GM12892 (cell line): Measurements from ENCODE around the gene DPP4. TPM values are rescaled to one million over a fixed set of nuclear protein-coding genes. Genes with fewer than 3 reads are reported as not detected.
A peak's percentile ranks its signal among the peaks of the same experiment; 100 is the strongest.

ENCODE experiments used
- DNase-seq: peaks from one replicate; pipeline ENCODE4 v3.0.0; 2011; ENCODE audit not compliant: insufficient read length
- FAIRE-seq: peaks from 2 replicates; lab custom pipeline; 2011; peaks lifted over from hg19 to GRCh38; lab: Jason Lieb, UNC
- POLR2A ChIP-seq: IDR thresholded peaks from 2 replicates; pipeline ENCODE4 v1.6.1; 2011; ENCODE audit warnings: low read depth, low read length, control low read depth
- POLR2AphosphoS5 ChIP-seq: IDR thresholded peaks from 2 replicates; pipeline ENCODE4 v1.6.1; 2011; ENCODE audit warnings: low read depth, low read length, control low read depth
- TAF1 ChIP-seq: IDR thresholded peaks from 2 replicates; pipeline ENCODE4 v1.6.1; 2011; ENCODE audit warnings: low read depth, mild to moderate bottlenecking, control low read depth, low read length, borderline replicate concordance
- polyA plus RNA-seq: library from polyadenylated mRNA; unstranded; fragments of >200 nt; gene quantifications from one replicate; pipeline ENCODE4 v1.2.1, GENCODE V29; 2012; ENCODE audit warnings: missing spikeins, inconsistent platforms; ENCODE audit not compliant: missing spikeins

DPP4 gene
- 0.19 TPM for polyA plus RNA-seq

DNA sequence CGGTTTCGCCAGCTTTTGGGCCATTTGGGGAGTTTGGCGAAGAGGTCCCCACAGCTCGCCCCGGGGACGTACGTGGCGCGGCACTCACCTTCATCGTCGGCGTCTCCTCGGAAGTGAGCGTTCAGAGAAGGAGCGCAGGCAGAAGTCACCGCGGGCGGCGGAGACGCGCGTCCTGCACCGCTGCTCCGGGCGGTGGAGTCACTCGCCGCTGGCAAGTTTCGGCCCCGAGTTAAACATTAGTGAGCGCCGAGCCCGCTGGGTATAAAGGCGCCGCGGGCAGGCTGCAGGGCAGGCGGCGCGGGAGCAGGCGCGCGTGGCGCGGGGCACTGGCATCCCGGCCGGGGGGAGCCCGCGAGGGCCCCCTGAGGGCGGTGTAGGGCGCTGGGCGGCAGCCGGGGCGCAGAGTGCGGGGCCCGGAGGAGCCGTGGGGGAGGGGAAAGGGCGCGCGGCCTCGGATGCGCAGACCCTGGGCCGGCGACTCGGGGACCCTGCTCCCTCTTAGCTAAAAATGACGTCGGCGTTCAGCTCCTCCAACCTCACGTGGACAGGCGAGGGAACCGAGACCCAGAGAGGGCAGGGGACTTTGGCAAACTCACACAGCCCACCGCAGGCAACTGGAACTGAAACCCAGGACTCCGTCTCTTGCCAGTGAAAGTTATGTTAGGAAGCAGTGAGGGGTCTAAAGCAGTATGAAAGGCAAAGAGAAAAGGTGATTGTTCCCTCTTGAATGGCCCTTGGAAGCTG lies at the start of gene DPP4:
DPP4 (minus strand) TSS at position 328 of the 744 bp plus-strand sequence; CDS start at position 94, 234 bp downstream.
- FAIRE-seq (no peak), DNase-seq (peak; percentile 60)
- TF ChIP-seq TAF1 (no peak), POLR2A (no peak), POLR2AphosphoS5 (no peak)

DNA sequence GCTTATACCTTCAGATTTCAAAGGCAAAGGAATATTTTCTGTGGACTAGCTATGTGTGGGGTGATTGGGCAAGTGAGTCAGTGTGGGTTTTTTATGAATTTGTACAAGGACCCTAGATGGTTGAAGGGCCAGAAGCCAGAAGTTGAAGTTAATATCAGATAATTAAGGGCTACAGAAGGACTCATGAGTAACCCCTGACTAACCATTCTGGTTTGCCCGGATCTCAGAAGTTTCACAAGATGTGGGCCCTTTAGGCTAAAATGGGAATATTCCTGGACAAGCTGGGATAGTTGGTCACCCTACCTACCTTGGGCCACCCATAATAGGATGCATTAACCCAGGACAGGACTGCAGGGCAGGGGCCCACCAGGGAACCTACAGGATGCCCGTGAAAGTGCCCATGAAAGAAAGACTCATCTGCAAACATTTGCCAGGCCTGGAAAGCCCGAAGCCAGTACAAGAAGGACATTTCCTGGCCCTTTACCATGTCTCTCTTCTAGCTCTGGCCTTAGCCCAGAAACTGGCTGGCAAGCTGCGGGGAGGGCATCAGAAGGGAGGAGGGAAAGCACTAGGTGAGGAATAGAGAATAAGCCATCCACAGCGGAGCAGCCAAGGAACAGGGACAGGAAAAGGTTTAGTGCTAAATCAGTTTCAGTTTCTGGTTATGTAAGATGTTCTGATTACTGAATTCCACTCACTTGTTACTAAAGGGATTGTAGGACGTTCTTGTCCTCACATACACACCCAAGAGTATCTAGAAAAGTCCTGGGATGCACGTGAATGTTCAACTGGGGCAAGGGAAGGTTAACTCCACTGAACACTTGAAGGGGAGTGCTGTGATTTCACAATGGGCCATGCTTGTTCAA lies 44.4 kb upstream of the DPP4 start:
- DNase-seq = no peak
- TF ChIP-seq POLR2A (no peak), TAF1 (no peak), POLR2AphosphoS5 (no peak)
- no peak for FAIRE-seq

DNA sequence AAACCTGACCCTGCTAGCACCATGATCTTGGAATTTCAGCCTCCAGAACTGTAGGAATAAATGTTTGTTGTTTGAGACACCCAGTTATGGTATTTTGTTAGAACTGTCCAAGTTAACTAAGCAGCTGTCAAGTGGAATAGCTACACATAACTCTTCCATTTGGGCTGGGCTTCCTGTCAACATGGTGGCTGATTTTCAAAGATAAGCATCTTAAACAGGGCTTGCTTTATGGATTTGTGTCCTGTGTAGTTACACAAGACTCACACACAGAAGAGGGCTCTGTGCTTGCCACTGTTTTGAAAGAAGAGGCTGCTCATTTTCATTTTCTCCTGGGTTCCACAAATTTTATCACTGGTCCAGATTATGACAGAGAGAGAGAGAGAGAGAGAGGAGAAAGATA lies 42.3 kb upstream of the DPP4 start:
- no peak for TF ChIP-seq POLR2AphosphoS5
- TF ChIP-seq POLR2A = no peak
- TF ChIP-seq TAF1 = no peak
- DNase-seq (no peak), FAIRE-seq (no peak)

DNA sequence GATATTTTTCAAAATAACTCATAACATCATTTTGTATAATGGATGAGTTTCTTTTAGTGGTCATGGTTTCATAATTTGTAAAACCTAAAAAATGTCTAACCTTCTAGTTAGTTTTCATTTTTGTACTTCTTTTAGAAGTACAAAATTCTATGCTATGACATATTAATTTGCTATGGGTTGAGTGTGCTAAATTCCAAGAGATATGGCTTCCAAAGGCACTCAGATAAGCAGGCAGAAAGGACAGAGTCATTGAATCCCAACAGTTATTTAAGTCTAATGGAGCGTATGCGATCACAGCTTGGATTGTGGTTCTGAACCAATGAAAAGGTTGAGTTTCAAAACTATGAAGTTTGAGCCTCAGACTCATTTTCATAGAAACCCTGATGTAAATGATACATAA lies 41.1 kb upstream of the DPP4 start:
- TF ChIP-seq TAF1 (no peak), POLR2AphosphoS5 (no peak), POLR2A (no peak)
- no peak for DNase-seq
- FAIRE-seq = no peak

DNA sequence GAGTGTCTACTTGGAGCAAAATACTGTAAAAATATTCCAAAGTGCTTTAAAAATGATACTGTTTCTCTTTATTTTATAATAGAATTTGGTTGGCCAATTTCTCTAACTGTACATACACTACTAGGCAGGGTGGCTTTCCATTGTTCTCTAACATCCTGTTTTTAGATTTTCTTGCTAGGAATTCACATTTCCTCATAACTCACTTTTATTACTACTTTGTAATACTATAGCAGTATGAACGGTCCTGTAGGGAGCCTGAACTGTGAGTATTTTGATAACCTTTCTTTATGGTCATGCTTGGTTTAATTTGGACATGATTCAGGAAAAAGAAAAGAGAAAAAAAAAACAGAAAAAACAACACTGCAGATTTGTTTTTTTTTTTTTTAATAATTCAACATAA lies 40.3 kb upstream of the DPP4 start:
- no peak for DNase-seq
- FAIRE-seq = no peak
- TF ChIP-seq POLR2AphosphoS5 (no peak), POLR2A (no peak), TAF1 (no peak)

DNA sequence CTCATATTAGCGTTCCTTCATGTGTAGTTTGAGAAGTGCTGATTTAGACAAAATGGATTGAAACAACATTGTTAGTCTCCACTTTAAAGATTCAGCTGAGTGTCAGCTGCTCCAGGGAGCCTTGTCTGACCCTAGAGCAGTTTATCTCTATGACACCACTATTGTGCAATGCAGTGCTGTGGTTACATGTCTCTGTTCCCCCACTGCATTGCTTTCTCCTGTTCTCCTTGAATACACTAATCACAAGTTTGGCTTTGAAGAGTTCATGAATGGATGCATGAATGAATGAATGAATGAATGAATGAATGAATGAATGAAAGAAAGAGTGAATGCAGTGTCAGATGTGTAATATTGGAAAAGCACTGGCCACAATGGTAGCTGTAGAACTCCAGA lies 39.8 kb upstream of the DPP4 start:
- no peak for DNase-seq
- TF ChIP-seq POLR2A (no peak), TAF1 (no peak), POLR2AphosphoS5 (no peak)
- no peak for FAIRE-seq

DNA sequence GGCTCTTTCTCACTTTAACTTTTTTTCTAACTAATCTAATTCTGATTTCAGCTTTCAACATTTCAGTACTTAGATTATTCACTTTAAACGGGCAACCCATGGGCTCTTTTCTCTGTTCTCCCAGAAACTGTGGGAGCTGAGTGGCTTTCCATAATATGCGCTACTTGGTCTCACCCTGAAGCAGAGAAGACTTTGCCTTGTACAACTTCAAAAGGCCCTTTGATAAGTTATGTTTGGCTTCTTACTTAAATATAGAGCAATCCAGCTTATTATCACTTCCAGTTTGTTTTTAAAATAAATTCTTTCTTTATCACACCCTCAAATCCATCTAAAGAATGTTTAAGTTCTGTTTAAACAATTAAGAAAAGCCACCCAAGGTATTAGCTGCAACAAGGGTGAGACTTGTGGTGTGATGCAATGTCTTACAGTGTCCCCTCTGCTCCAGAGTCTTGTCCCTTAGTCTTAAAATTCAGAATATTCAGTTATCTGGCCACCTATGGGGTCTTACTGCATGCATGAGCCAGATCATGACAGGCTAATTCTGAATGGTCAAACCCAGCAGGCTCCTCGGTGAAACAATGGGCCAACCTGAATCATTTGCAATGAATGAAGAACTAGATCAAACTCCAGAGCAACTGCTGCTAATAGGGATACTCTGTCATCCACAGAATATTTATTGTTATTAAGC lies 39.2 kb upstream of the DPP4 start:
- no peak for TF ChIP-seq POLR2AphosphoS5
- no peak for TF ChIP-seq POLR2A
- no peak for DNase-seq
- no peak for FAIRE-seq

DNA sequence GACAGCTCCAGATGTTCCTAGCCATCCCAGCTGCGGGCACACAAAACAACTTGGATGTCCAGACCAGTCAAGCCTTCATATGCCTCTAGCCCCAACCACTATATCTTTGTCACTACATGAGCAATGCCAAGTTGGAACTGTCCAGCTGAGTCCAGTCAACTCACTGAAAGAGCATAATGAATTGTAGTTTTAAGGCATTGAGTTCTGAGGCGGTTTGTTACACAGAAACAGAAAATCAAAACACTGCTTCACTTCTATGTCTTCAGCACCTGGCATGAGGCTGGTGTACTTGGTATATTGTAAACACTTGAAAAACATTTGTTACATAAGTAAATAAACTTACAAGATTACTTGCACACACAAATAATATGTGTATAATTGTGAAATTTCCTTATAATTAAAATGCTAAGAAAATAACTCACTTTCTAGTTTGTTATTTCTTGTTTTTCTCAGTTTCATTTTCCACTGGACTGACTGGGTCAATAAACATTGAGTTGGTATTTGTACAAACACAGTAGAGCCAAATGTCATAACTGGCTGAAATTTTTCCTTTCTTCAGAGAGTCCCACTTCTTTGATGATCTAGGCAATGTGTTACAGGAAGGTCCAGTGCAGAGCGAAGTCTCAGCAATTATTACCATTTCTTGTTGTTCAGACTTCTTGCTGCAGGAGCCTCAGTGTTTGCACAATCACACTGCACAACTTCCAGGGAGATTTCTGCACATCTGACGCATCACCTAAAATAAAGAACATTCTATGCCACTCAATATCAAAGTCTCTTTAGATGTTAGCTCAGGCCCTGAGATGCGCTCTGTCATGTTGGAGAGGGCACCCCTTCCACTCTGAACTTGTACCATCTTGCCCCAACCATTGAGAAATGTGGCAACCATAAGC lies 38.2 kb upstream of the DPP4 start:
- TF ChIP-seq POLR2A (no peak), POLR2AphosphoS5 (no peak), TAF1 (no peak)
- no peak for DNase-seq

DNA sequence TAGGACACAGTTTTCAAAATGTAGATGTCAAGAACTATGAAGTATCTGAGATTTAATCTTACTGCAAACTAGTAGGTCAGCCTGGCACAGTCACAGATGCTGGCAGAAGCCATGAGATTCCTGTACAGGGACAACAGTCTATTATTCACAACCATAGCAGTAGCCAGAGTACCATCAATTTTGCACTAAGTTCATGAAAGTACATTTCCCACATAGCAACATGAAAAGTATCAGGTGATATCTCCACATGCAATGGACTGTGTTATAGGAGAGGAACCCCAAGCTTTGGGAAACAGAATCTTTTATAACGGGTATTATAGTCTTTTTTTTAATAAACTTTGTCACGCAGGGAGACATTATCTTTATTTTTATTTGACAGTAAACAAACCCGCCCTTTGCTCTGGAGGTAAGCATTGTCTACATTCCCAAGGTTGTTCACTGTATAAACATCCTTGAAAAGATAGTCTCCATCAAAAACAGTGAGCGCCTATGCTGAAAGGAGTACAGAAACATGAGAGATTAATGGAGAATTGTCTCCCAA lies 33.4 kb upstream of the DPP4 start:
- DNase-seq = no peak
- no peak for TF ChIP-seq POLR2AphosphoS5
- TF ChIP-seq POLR2A = no peak
- no peak for TF ChIP-seq TAF1
- no peak for FAIRE-seq

More for the DNA sequence above, 38.2 kb upstream of the DPP4 start:
- no peak for FAIRE-seq

DNA sequence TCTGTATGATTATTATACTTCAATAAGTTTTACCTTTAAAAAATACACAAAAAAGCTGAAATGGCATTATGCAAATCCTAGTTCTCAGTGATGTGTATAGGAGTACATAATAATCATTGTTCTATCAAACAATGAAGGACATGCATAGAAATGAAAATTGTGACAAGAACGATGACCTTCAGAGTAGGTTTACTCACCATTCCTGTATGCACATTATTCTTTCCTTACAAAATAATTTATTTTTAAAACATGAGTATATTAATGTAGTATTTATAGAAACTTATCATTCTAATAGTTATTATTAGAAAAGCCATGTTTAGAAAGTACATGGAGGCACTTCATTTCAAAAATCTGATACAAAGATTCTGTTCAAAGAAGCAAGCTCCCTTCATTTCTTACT lies 32.7 kb upstream of the DPP4 start:
- DNase-seq (no peak), FAIRE-seq (no peak)
- TF ChIP-seq TAF1 = no peak
- TF ChIP-seq POLR2A = no peak
- no peak for TF ChIP-seq POLR2AphosphoS5
